IMR-90 (cell line): Measurements from ENCODE around the gene COL11A2.

Experiments
- CEBPB ChIP-seq: IDR thresholded peaks from 2 replicates; pipeline ENCODE4 v1.6.1; 2012; ENCODE audit warnings: low read depth, low read length, improper control_type of control experiment
- CHD1 ChIP-seq: IDR thresholded peaks from 2 replicates; pipeline ENCODE4 v1.6.1; 2012; ENCODE audit warnings: low read depth, low read length, improper control_type of control experiment
- MAZ ChIP-seq: IDR thresholded peaks from 2 replicates; pipeline ENCODE4 v1.6.1; 2012; ENCODE audit warnings: low read depth, mild to moderate bottlenecking, low read length, improper control_type of control experiment, moderate library complexity, borderline replicate concordance
- POLR2A ChIP-seq: IDR thresholded peaks from 2 replicates; pipeline ENCODE4 v1.6.1; 2012; ENCODE audit warnings: mild to moderate bottlenecking, low read depth, low read length
- RAD21 ChIP-seq: IDR thresholded peaks from 2 replicates; pipeline ENCODE4 v1.6.1; 2012; ENCODE audit warnings: low read length, improper control_type of control experiment
- TF ChIP-seq, protein P1 (sequence below): conservative IDR thresholded peaks from 2 replicates; pipeline ENCODE4 v1.5.1; 2012; ENCODE audit warnings: mild to moderate bottlenecking, low read depth, low read length, improper control_type of control experiment
- TF ChIP-seq, protein P2 (sequence below): fragments of 150-350 bp; IDR thresholded peaks from 2 replicates; pipeline ENCODE4 v1.6.1; 2016; ENCODE audit warnings: low read depth, mild to moderate bottlenecking, low read length, moderate library complexity, borderline replicate concordance

DNA sequence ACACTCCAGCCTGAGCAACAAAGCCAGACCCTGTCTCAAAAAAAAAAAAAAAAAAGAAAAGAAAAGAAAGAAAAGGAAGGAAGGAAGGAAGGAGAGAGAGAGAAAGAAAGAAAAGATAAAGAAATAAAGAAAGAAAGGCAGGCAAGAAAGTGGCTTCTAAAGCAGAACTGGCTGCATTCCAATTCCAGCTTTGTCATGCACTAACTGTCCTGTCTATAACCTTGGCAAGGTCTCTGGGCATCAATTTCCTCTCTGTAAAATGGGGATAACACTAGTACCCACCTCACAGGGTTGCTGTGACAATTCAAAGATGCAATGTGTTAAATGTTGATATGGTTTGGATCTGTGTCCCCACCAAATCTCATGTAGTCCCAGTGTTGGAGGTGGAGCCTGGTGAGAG lies 44.1 kb upstream of the COL11A2 start:
- TF ChIP-seq, protein P1, sequence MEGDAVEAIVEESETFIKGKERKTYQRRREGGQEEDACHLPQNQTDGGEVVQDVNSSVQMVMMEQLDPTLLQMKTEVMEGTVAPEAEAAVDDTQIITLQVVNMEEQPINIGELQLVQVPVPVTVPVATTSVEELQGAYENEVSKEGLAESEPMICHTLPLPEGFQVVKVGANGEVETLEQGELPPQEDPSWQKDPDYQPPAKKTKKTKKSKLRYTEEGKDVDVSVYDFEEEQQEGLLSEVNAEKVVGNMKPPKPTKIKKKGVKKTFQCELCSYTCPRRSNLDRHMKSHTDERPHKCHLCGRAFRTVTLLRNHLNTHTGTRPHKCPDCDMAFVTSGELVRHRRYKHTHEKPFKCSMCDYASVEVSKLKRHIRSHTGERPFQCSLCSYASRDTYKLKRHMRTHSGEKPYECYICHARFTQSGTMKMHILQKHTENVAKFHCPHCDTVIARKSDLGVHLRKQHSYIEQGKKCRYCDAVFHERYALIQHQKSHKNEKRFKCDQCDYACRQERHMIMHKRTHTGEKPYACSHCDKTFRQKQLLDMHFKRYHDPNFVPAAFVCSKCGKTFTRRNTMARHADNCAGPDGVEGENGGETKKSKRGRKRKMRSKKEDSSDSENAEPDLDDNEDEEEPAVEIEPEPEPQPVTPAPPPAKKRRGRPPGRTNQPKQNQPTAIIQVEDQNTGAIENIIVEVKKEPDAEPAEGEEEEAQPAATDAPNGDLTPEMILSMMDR: no peak
- TF ChIP-seq, protein P2, sequence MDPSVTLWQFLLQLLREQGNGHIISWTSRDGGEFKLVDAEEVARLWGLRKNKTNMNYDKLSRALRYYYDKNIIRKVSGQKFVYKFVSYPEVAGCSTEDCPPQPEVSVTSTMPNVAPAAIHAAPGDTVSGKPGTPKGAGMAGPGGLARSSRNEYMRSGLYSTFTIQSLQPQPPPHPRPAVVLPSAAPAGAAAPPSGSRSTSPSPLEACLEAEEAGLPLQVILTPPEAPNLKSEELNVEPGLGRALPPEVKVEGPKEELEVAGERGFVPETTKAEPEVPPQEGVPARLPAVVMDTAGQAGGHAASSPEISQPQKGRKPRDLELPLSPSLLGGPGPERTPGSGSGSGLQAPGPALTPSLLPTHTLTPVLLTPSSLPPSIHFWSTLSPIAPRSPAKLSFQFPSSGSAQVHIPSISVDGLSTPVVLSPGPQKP: no peak
- TF ChIP-seq RAD21: no peak
- no peak for TF ChIP-seq POLR2A
- TF ChIP-seq MAZ: no peak
- TF ChIP-seq CEBPB: no peak
- TF ChIP-seq CHD1: no peak
